HCT116 (cell line): ENCODE measurements around the gene HOXB3. TPM values are rescaled to one million over a fixed set of nuclear protein-coding genes. Genes with fewer than 3 reads are reported as not detected.

Experiments used
- ATAC-seq: fragments of 200-7000 bp; cut with Tn5 transposase; 2 replicates; pipeline ENCODE4 v1.9.1; 2020; ENCODE audit warnings: mild to moderate bottlenecking, moderate library complexity
- BruUV-seq: library from RNA; stranded (reverse); fragments of 400-500 nt; replicated peaks from 2 replicates; lab custom pipeline; 2021; lab: Mats Ljungman, UMichigan
- CTCF ChIA-PET: fragments of 300-600 bp; sonication (Branson Sonifier 250); formaldehyde crosslinking; loops from one replicate; lab custom pipeline; 2021; ENCODE audit warnings: antibody characterized with exemption; lab: Charles Lee
- POLR2A ChIA-PET: fragments of 300-600, 350-600 bp; sonication (Branson Sonifier 250); formaldehyde crosslinking; loops from one replicate; lab custom pipeline; 2021; ENCODE audit warnings: antibody characterized with exemption; lab: Charles Lee
- RAD21 ChIA-PET, 2 experiments: fragments of 300-600 bp; sonication (Branson Sonifier 250); formaldehyde crosslinking; loops; one replicate each; lab custom pipeline; 2023; ENCODE audit warnings: low total read pairs in 2 of 2; ENCODE audit not compliant: uncharacterized antibody in 2 of 2, unreplicated experiment in 2 of 2, low non-redundant PET in 1 of 2; lab: Charles Lee
- DNase-seq: peaks from one replicate; pipeline ENCODE4 v3.0.0-alpha.2; 2010; ENCODE audit warnings: low read depth, low spot score
- H2AFZ ChIP-seq: fragments of 200-600 bp; shearing (Covaris generic), sonication (generic); 2 replicates; pipeline ENCODE4 v1.6.1; 2017; ENCODE audit warnings: low read depth, mixed run types, mixed read lengths, antibody characterized with exemption, low read length; ENCODE audit not compliant: poor library complexity, severe bottlenecking
- H3K27ac ChIP-seq: 2 replicates; pipeline ENCODE4 v1.5.1; 2012; ENCODE audit warnings: low read depth, low read length
- H3K27me3 ChIP-seq: fragments of 200-600 bp; sonication (generic); 2 replicates; pipeline ENCODE4 v1.6.1; 2016; ENCODE audit warnings: mixed run types, low read length, mixed read lengths; ENCODE audit not compliant: insufficient read depth
- H3K36me3 ChIP-seq, 2 experiments: fragments of 200-500 bp in 1 of 2; fragments of 200-600 bp in 1 of 2; sonication (Bioruptor generic) in 1 of 2; sonication (generic) in 1 of 2; 2 replicates each; pipeline versions ENCODE4 v1.5.1 to v1.6.1; 2014 to 2016; ENCODE audit warnings: low read length in 2 of 2, inconsistent platforms in 1 of 2, mixed read lengths in 1 of 2, mixed run types in 1 of 2; ENCODE audit not compliant: insufficient read depth in 2 of 2, control insufficient read depth in 1 of 2
- H3K4me1 ChIP-seq, 2 experiments: fragments of 200-600 bp in 1 of 2; sonication (generic) in 1 of 2; 2 replicates each; pipeline versions ENCODE4 v1.5.1 to v1.6.1; 2012 to 2017; ENCODE audit warnings: low read length in 2 of 2, inconsistent platforms in 1 of 2, mild to moderate bottlenecking in 1 of 2, mixed read lengths in 1 of 2, mixed run types in 1 of 2, moderate library complexity in 1 of 2; ENCODE audit not compliant: insufficient read depth in 2 of 2, control insufficient read depth in 1 of 2
- H3K4me2 ChIP-seq: fragments of 200-600 bp; sonication (generic); 2 replicates; pipeline ENCODE4 v1.6.1; 2017; ENCODE audit warnings: mixed run types, low read length, mixed read lengths
- H3K4me3 ChIP-seq, 2 experiments: fragments of 200-600 bp in 1 of 2; sonication (generic) in 1 of 2; replicated peaks in 1 of 2; 2 replicates each; pipeline ENCODE4 v1.5.1; 2011 to 2016; ENCODE audit warnings: low read length in 2 of 2, control low read depth in 1 of 2, low read depth in 1 of 2, mild to moderate bottlenecking in 1 of 2, mixed read lengths in 1 of 2, mixed run types in 1 of 2
- H3K79me2 ChIP-seq: fragments of 200-600 bp; sonication (generic); 2 replicates; pipeline ENCODE4 v1.6.1; 2017; ENCODE audit warnings: mild to moderate bottlenecking, mixed run types, low read length, moderate library complexity, mixed read lengths; ENCODE audit not compliant: insufficient read depth
- H3K9ac ChIP-seq: fragments of 200-600 bp; sonication (generic); 2 replicates; pipeline ENCODE4 v1.6.1; 2016; ENCODE audit warnings: low read length, mixed read lengths
- H3K9me2 ChIP-seq: fragments of 200-600 bp; sonication (generic), shearing (Covaris generic); 2 replicates; pipeline ENCODE4 v1.6.1; 2017; ENCODE audit warnings: mixed run types, mild to moderate bottlenecking, moderate library complexity; ENCODE audit not compliant: insufficient read depth
- H3K9me3 ChIP-seq, 2 experiments: fragments of 200-500 bp in 1 of 2; fragments of 200-600 bp in 1 of 2; sonication (Bioruptor generic) in 1 of 2; sonication (generic) in 1 of 2; 2 replicates each; pipeline ENCODE4 v1.6.1; 2014 to 2017; ENCODE audit warnings: low read length in 2 of 2, mixed read lengths in 2 of 2, inconsistent platforms in 1 of 2, low read depth in 1 of 2, mild to moderate bottlenecking in 1 of 2, mixed run types in 1 of 2, moderate library complexity in 1 of 2; ENCODE audit not compliant: control insufficient read depth in 1 of 2, insufficient read depth in 1 of 2
- H4K20me1 ChIP-seq: fragments of 200-600 bp; sonication (generic), shearing (Covaris generic); 2 replicates; pipeline ENCODE4 v1.6.1; 2017; ENCODE audit warnings: mixed run types, mild to moderate bottlenecking, moderate library complexity; ENCODE audit not compliant: insufficient read depth
- CBX3 ChIP-seq: IDR thresholded peaks from 2 replicates; pipeline ENCODE4 v1.6.1; 2012; ENCODE audit warnings: low read depth
- EGR1 ChIP-seq: IDR thresholded peaks from 2 replicates; pipeline ENCODE4 v1.6.1; 2012; ENCODE audit warnings: low read depth
- ELF1 ChIP-seq: IDR thresholded peaks from 2 replicates; pipeline ENCODE4 v1.6.1; 2012; ENCODE audit warnings: low read depth, borderline replicate concordance
- EZH2 ChIP-seq: fragments of 200-600 bp; sonication (generic); IDR thresholded peaks from 2 replicates; pipeline ENCODE4 v1.6.1; 2017; ENCODE audit warnings: antibody characterized with exemption, mixed run types
- FOSL1 ChIP-seq: IDR thresholded peaks from 2 replicates; pipeline ENCODE4 v1.6.1; 2012; ENCODE audit warnings: low read depth
- MAX ChIP-seq: IDR thresholded peaks from 2 replicates; pipeline ENCODE4 v1.6.1; 2012
- REST ChIP-seq: IDR thresholded peaks from 2 replicates; pipeline ENCODE4 v1.6.1; 2012; ENCODE audit warnings: low read depth
- SIN3A ChIP-seq: IDR thresholded peaks from 2 replicates; pipeline ENCODE4 v1.6.1; 2012; ENCODE audit warnings: low read depth
- SP1 ChIP-seq: IDR thresholded peaks from 2 replicates; pipeline ENCODE4 v1.6.1; 2012; ENCODE audit warnings: low read depth
- TCF7L2 ChIP-seq: IDR thresholded peaks from 2 replicates; pipeline ENCODE4 v1.7.0; 2011; ENCODE audit warnings: borderline replicate concordance, inconsistent platforms; ENCODE audit not compliant: insufficient read depth, insufficient read length; ENCODE audit errors: extremely low read depth
- ZFX ChIP-seq: fragments of 450-650 bp; IDR thresholded peaks from 2 replicates; pipeline ENCODE4 v1.6.1; 2017
- intact Hi-C: fragments of 100-400 bp; cut with micrococcal nuclease; formaldehyde crosslinking; loops from 2 replicates; pipeline ENCODE4 v1.10.0; 2022
- total RNA-seq: library from RNA; stranded (reverse); gene quantifications from one replicate; pipeline ENCODE4 v1.2.1, GENCODE V29; 2021; ENCODE audit not compliant: unreplicated experiment

HOXB3 gene
- total RNA-seq, 1 experiment from 2014 or later = 19.8 TPM

- H3K4me2 ChIP-seq = no peak overlapping the region
- no peaks in the 10 kb centered on the region for H3K9me2 ChIP-seq
- ChIA-PET RAD21 (interaction anchor here in 1 of 2 experiments (1.9 kb wide), 1 partner anchor 284 kb away, joined by 5 read pairs; no protein-coding TSS in a partner anchor), CTCF (interaction anchor here (1.6 to 2.9 kb wide), 2 partner anchors 10 to 284 kb away, joined by 5 to 18 read pairs; no protein-coding TSS in a partner anchor), POLR2A (interaction anchor here (1.6 kb wide), 1 partner anchor 357 kb away, joined by 6 read pairs; no protein-coding TSS in a partner anchor)
- BruUV-seq = no TSS peak
- H3K36me3 ChIP-seq = no peaks in the 10 kb centered on the region; a peak in 1 of 4 replicates
- H3K27ac ChIP-seq = no peak overlapping the region
- intact Hi-C loops = loop anchor here (2.0 to 10.0 kb wide), 4 partner anchors 135 to 595 kb away; no protein-coding TSS in a partner anchor
- no peak overlapping the region for H3K9ac ChIP-seq
- no peaks in the 10 kb centered on the region for H4K20me1 ChIP-seq
- no peak overlapping the region for H3K4me3 ChIP-seq
- peaks cover 10 to 44% of the 10 kb centered on the region in 2 experiments; a peak in 3 of 4 replicates for H3K4me1 ChIP-seq
- DNase-seq (no peak), ATAC-seq (no peak)
- no peak overlapping the region for H2AFZ ChIP-seq
- no peaks in the 10 kb centered on the region for H3K9me3 ChIP-seq
- TF ChIP-seq EZH2 (no peak), EGR1 (no peak), MAX (no peak), FOSL1 (no peak), SP1 (no peak), REST (no peak), ELF1 (no peak), TCF7L2 (no peak), SIN3A (no peak), CBX3 (no peak), ZFX (no peak)
- H3K27me3 ChIP-seq = no peaks in the 10 kb centered on the region
- H3K79me2 ChIP-seq = peaks cover 66% of the 10 kb centered on the region
These were observed 29.9 kb upstream of the HOXB3 start for GRCh38 chr17:48619826-48620449.
